ENCODE data around the gene EME1.

Gene EME1

GRCh38 chr17:50420419-50421112, 47.5 kb downstream of the EME1 start:
- TF ChIP-seq ISL1 (CRISPR knock-in tag; IDR thresholded peaks at IDR 0.05) (no peak), BACH2 (CRISPR knock-in tag; IDR thresholded peaks at IDR 0.05; ENCODE audit: borderline replicate concordance) (no peak), GLIS3 (CRISPR knock-in tag; IDR thresholded peaks at IDR 0.05) (no peak), ZNF8 (CRISPR knock-in tag; IDR thresholded peaks at IDR 0.05) (no peak), ZFP3 (CRISPR knock-in tag; IDR thresholded peaks at IDR 0.05) (no peak), CSDC2 (CRISPR knock-in tag; IDR thresholded peaks at IDR 0.05) (no peak), TCF4 (CRISPR knock-in tag; IDR thresholded peaks at IDR 0.05; ENCODE audit: borderline replicate concordance) (no peak), ARNTL (CRISPR knock-in tag; IDR thresholded peaks at IDR 0.05; ENCODE audit: borderline replicate concordance, low read depth) (no peak), ZFP30 (CRISPR knock-in tag; IDR thresholded peaks at IDR 0.05) (no peak), ZC3H10 (CRISPR knock-in tag; IDR thresholded peaks at IDR 0.05) (no peak)
- ATAC-seq, result no peak

- TF ChIP-seq TSHZ2 (CRISPR knock-in tag; IDR thresholded peaks at IDR 0.05), result no peak
- no peak for ATAC-seq
Measured at GRCh38 chr17:50421308-50422051, 48.5 kb downstream of the EME1 start.

DNA sequence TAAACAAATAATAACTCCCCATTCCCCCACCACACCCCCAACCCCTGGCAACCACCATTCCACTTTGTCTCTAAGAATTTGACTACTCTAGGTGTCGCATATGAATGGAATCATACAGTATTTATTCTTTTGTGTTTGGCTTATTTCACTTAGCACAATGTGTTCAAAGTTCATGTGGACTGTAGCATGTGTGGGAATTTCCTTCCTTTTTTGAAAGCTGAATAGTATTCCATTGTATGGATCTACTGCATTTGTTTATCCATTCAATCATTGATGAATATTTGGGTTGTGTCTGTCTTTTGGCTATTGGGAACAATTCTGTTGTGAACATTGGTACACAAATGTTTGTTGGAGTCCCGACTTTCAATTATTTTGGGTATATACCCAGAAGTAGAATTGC, 49.7 kb downstream of the EME1 start:
- no peak for TF ChIP-seq ZFP30 (CRISPR knock-in tag; IDR thresholded peaks at IDR 0.05)
- TF ChIP-seq ZC3H10 (CRISPR knock-in tag; IDR thresholded peaks at IDR 0.05), result no peak
- no peak for TF ChIP-seq TCF4 (CRISPR knock-in tag; IDR thresholded peaks at IDR 0.05; ENCODE audit: borderline replicate concordance)
- no peak for TF ChIP-seq CSDC2 (CRISPR knock-in tag; IDR thresholded peaks at IDR 0.05)
- no peak for TF ChIP-seq ZNF8 (CRISPR knock-in tag; IDR thresholded peaks at IDR 0.05)
- TF ChIP-seq ESRRG (CRISPR knock-in tag; IDR thresholded peaks at IDR 0.05), result no peak
- no peak for TF ChIP-seq BACH2 (CRISPR knock-in tag; IDR thresholded peaks at IDR 0.05; ENCODE audit: borderline replicate concordance)
- TF ChIP-seq PPARA (CRISPR knock-in tag; IDR thresholded peaks at IDR 0.05; ENCODE audit: borderline replicate concordance), result no peak
- ATAC-seq, result no peak

DNA sequence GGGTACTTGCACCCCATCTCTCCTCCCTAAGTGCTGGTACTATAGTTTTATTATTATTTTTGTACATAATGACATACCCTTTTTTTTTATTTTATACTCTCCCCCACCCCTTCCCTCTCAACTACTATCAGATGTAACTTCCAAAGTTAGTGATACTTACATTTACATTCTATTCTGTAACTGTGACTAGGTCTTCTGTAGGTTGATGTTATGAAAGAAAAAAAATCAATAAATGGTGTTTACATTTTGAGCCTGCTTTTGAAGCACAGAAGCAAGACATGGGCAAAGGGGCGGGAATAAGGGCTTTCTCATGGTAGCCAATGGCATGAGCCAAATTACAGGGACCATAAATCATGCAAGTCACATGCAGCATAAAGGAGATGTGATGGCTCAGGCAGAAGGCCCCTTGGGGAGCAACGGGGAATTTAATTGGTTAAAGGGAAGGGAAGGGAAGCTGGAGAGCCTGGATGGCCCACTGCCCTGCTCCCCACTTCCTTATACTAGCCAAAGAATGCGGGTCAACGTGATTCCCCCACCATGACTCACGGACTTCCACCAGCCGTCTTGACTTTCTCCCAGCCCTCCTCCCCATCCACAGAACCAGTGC, 50.6 kb downstream of the EME1 start:
- peak; percentile 62 for ATAC-seq

GRCh38 chr17:50424246-50424995, 51.4 kb downstream of the EME1 start:
- TF ChIP-seq ZC3H10 (CRISPR knock-in tag; IDR thresholded peaks at IDR 0.05) (no peak), ISL1 (CRISPR knock-in tag; IDR thresholded peaks at IDR 0.05) (no peak), BACH2 (CRISPR knock-in tag; IDR thresholded peaks at IDR 0.05; ENCODE audit: borderline replicate concordance) (no peak)
- no peak for ATAC-seq

More for the DNA sequence above, 50.6 kb downstream of the EME1 start:
- no peak for TF ChIP-seq TOX (CRISPR knock-in tag; IDR thresholded peaks at IDR 0.05; ENCODE audit: borderline replicate concordance)
- no peak for TF ChIP-seq SNAI2 (CRISPR knock-in tag; IDR thresholded peaks at IDR 0.05)

DNA sequence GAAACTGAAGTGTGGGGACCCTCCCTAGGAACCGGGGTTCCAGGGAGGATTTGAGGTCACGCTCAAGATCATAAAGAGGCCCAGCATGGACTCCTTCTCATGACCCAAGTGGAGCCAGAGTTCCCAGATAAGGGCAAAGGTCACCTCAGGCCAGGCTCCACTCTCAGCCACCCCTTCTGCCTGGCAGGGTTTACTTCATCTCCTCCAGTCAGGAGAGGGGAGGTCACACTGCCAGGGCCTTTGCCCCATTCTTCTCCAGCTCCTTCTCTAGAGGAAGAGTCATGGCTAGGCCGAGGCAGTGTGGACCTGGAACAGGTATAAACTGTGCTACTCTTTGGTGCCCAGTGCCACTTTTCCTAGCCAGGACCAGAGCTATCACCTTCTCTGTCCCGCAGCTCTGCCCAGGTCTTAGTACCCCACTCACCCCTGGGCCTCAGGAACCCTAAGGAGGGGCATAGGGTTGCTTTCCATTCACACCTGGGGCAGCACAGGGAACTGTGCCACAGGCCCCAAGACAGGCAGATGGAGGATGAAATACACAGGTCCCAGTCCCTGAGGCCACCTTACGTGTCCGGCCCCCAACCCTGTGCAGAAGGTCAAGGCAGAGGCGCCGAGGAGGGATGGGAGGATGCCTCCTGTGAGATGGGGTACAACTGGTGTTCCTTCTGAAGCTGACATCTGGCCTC, 52.1 kb downstream of the EME1 start:
- TF ChIP-seq ARNTL (CRISPR knock-in tag; IDR thresholded peaks at IDR 0.05; ENCODE audit: borderline replicate concordance, low read depth), result no peak
- TF ChIP-seq TSHZ2 (CRISPR knock-in tag; IDR thresholded peaks at IDR 0.05), result no peak
- TF ChIP-seq ZNF70 (CRISPR knock-in tag; IDR thresholded peaks at IDR 0.05), result no peak
- TF ChIP-seq, protein P1, sequence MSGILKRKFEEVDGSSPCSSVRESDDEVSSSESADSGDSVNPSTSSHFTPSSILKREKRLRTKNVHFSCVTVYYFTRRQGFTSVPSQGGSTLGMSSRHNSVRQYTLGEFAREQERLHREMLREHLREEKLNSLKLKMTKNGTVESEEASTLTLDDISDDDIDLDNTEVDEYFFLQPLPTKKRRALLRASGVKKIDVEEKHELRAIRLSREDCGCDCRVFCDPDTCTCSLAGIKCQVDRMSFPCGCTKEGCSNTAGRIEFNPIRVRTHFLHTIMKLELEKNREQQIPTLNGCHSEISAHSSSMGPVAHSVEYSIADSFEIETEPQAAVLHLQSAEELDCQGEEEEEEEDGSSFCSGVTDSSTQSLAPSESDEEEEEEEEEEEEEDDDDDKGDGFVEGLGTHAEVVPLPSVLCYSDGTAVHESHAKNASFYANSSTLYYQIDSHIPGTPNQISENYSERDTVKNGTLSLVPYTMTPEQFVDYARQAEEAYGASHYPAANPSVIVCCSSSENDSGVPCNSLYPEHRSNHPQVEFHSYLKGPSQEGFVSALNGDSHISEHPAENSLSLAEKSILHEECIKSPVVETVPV (CRISPR knock-in tag; IDR thresholded peaks at IDR 0.05), result no peak
- no peak for TF ChIP-seq PPARA (CRISPR knock-in tag; IDR thresholded peaks at IDR 0.05; ENCODE audit: borderline replicate concordance)
- ATAC-seq, result no peak
